GM12878 (cell line): ENCODE measurements around the gene GNRHR.

Source experiments
- BCL3 ChIP-seq: IDR thresholded peaks from 2 replicates; pipeline ENCODE4 v1.6.1; 2011; ENCODE audit warnings: borderline replicate concordance, low read depth, mild to moderate bottlenecking, moderate library complexity, low read length; ENCODE audit not compliant: insufficient read depth, poor library complexity, severe bottlenecking
- CTCF ChIP-seq, 3 experiments: IDR thresholded peaks in 2 of 3; conservative IDR thresholded peaks in 1 of 3; 2 replicates each; pipeline ENCODE4 v1.5.1; 2011; ENCODE audit warnings: low read depth in 3 of 3, low read length in 3 of 3, mild to moderate bottlenecking in 3 of 3, control low read depth in 2 of 3, moderate library complexity in 2 of 3, inconsistent platforms in 1 of 3, mixed read lengths in 1 of 3; ENCODE audit not compliant: control insufficient read depth in 2 of 3, insufficient read depth in 1 of 3; ENCODE audit errors: extremely low read depth in 1 of 3
- EZH2 ChIP-seq: IDR thresholded peaks from 2 replicates; pipeline ENCODE4 v1.6.1; 2012; ENCODE audit warnings: low read depth, mild to moderate bottlenecking, control low read depth, inconsistent platforms, low read length, borderline replicate concordance; ENCODE audit not compliant: control insufficient read depth
- NFYB ChIP-seq: IDR thresholded peaks from 2 replicates; pipeline ENCODE4 v1.6.1; 2011; ENCODE audit warnings: low read depth, mild to moderate bottlenecking, low read length, improper control_type of control experiment, moderate library complexity; ENCODE audit not compliant: insufficient read depth
- POLR2AphosphoS2 ChIP-seq: IDR thresholded peaks from 2 replicates; pipeline ENCODE4 v1.6.1; 2011; ENCODE audit warnings: low read depth, mild to moderate bottlenecking, low read length, improper control_type of control experiment, moderate library complexity
- RAD21 ChIP-seq: IDR thresholded peaks from 2 replicates; pipeline ENCODE4 v1.6.1; 2011; ENCODE audit warnings: mild to moderate bottlenecking, low read depth, low read length, moderate library complexity; ENCODE audit not compliant: insufficient read depth
- RCOR1 ChIP-seq: conservative IDR thresholded peaks from 2 replicates; pipeline ENCODE4 v1.6.1; 2012; ENCODE audit warnings: low read depth, low read length, improper control_type of control experiment
- SMC3 ChIP-seq: IDR thresholded peaks from 2 replicates; pipeline ENCODE4 v1.6.1; 2011; ENCODE audit warnings: low read length, improper control_type of control experiment, borderline replicate concordance
- SP1 ChIP-seq: IDR thresholded peaks from one replicate; pipeline ENCODE4 v1.6.1; 2011; ENCODE audit warnings: low read depth, low read length
- SRF ChIP-seq, 2 experiments: IDR thresholded peaks; 2 replicates each; pipeline ENCODE4 v1.6.1; 2011; ENCODE audit warnings: low read depth in 2 of 2, low read length in 2 of 2, mild to moderate bottlenecking in 1 of 2, moderate library complexity in 1 of 2
- ZBTB33 ChIP-seq: fragments of 450-650 bp; IDR thresholded peaks from 2 replicates; pipeline ENCODE4 v1.6.1; 2017; ENCODE audit warnings: mild to moderate bottlenecking
- TF ChIP-seq, protein P1 (sequence below): IDR thresholded peaks from 2 replicates; pipeline ENCODE4 v1.6.1; 2012; ENCODE audit warnings: low read depth, low read length, improper control_type of control experiment

DNA sequence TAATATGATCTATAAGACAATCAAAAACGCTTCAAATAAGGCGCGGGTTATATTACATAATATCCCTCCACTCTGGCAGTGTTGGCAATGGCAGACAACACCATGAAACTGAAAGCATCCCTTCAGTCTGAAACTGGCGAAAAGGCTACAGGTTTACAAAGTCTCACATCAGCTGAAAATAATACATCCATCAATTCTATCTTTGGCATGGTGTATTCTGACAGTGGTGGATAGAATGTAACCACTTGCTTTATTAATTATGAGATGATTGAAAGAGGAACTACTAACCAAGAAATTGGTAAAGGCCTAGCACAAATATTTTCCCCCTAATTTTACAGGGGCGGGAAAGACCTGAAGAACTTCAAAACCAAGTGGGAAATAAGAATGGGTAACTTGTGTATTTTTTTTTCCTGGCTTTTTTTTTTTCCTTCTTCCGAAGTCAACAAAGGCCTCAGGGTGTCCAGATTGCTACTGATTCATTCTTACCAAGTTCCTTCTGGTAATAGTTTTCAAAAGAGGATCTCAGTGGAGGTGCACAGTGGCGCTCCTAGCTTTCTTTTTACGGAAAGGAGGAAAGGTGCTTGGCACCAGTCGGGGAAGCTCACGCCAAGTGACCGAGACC is 54.0 kb downstream of the GNRHR start:
- no peak for TF ChIP-seq CTCF (IDR thresholded peaks at IDR 0.05 in 2 of 3, conservative IDR thresholded peaks at IDR 0.05 in 1 of 3; ENCODE audit: control insufficient read depth in 2 of 3, extremely low read depth in 1 of 3, insufficient read depth in 1 of 3, low read depth in 3 of 3, low read length in 3 of 3)
- TF ChIP-seq SRF (IDR thresholded peaks at IDR 0.05; ENCODE audit: low read depth in 2 of 2, low read length in 2 of 2) = no peak
- TF ChIP-seq NFYB = no peak
- no peak for TF ChIP-seq SP1
- no peak for TF ChIP-seq EZH2
- no peak for TF ChIP-seq POLR2AphosphoS2
- no peak for TF ChIP-seq SMC3
- no peak for TF ChIP-seq BCL3
- no peak for TF ChIP-seq RCOR1
- TF ChIP-seq, protein P1, sequence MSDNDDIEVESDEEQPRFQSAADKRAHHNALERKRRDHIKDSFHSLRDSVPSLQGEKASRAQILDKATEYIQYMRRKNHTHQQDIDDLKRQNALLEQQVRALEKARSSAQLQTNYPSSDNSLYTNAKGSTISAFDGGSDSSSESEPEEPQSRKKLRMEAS = no peak
- TF ChIP-seq ZBTB33 = no peak
- no peak for TF ChIP-seq RAD21
